Measurements from ENCODE around the gene FTSJ1.
"Not testable (repeated sequence)": the region's sequence is repeated elsewhere in the genome, so short reads cannot be mapped to it uniquely, and the experiment has no call there.

FTSJ1 gene

GRCh38 chrX:48504261-48504660 is 28.3 kb downstream of the FTSJ1 start:
- no peak for DNase-seq

DNA sequence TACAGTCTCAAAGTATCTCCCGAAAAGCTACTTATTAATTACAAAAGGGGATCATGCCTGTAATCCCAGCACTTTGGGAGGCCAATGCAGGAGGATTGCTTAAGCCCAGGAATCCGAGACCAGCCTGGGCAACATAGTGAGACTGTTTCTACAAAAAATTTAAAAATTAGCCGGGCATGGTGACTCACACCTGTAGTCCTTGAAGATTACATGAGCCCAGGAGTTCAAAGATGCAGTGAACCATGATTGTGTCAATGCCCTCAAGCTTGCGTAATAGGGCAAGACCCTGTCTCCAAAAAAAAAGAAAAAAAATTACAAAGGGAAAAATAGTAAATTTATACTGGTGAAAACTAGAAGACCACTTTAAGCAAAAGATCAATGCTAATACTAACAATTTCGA is 29.5 kb downstream of the FTSJ1 start:
- DNase-seq, result no peak

- DNase-seq, result no peak
Observed at GRCh38 chrX:48507246-48507645, 31.2 kb downstream of the FTSJ1 start.

DNA sequence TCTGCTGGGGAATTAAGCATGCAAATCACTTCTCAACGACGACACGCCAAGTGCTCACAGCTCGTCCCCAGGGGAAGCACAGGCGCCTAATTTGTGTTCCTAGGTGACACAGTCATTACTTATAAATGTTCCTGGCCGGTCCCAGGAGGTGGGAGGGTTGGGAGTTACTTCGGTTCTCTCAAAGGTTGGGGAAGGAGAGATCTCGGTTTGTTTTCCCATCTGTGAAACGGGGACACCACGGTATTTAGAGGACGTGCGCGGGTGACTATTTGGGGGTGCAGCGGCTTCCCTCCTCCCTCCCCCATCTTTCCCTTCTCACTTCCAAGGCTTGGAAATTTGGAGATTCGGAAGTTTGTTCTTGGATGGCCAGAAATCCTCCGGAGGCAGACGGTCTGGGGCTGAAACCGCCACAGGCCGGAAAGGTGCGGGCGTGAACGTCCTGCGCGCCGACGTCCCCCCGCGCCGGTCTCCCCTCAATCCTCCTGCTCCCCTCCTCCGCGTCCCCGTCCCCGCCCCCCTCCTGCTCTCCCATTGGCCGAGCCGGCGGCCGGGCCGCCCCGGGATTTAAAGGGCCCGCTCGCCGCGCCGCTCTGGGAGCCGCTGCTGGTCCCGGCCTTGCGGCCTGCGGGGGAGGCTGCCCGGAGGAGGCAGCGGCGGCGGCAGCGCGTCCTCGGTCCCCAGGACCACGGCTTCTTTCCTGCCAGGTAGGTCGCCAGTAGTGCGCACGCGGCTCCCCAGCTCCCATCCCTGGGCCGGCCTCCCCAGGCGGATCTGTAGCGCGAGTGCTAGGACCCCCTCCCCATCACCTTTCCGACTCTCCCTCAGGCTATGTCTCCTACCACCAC is 32.6 kb downstream of the FTSJ1 start, which contains the start of gene PORCN:
PORCN (plus strand) TSS at position 593 of the 845 bp plus-strand sequence. CDS start 829 bp downstream, outside the sequence.
- DNase-seq, result peak; percentile 77

- DNase-seq, result no peak
Observed at GRCh38 chrX:48509245-48509590, 33.2 kb downstream of the FTSJ1 start.

DNA sequence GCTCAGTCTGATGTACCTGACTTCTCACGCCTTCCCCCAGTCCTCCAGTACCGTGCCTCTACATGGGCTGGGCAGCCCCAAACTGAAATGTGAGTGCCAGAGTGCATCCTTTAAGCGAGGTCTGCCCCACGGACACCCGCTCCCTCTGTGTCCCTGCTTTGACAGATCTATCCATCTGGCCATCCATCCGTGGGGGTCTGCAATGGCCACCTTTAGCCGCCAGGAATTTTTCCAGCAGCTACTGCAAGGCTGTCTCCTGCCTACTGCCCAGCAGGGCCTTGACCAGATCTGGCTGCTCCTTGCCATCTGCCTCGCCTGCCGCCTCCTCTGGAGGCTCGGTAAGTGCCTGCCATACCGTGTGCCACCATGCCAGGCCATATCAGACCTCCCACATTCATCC is 33.6 kb downstream of the FTSJ1 start:
- no peak for DNase-seq

DNA sequence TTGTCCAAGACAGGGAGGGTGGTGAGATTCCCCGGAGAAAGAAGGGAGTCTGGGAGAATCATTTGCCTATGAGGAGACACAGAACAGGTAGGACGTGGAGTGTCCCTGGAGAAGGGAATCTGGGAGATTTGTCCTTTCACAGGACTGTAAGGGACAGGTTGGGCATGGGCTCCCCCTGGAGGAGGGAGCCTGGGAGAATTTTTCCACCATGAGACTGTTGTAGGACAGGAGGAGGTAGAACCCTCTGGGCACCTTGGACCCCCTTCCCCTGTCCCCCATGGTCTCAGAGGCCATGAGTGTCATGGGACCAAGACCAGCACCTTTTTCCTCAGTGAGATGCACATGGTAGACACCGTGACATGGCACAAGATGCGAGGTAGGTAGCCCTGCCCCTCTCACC is 35.6 kb downstream of the FTSJ1 start:
- no peak for DNase-seq

GRCh38 chrX:48512371-48512935 is 36.5 kb downstream of the FTSJ1 start:
- no peak for DNase-seq

DNA sequence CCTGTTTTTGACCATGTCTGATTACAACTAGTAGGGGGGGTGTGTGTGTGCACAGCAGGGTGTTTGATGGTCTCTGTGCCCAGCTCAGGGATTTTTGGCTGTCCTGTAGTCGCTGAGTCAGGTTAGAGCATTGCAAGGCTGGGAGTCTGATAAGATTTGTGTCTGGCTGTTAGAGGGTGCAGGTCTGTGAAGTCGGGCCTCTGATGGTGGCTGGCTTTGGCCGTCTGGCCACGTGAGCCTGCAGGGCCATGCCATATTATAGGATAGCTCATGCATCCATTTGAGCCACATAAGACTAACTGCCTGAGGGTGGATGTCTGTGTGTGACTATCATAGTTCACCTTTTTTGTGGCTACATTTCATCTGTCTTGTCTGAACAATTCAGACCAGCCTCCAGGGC is 37.7 kb downstream of the FTSJ1 start:
- DNase-seq, result no peak

DNA sequence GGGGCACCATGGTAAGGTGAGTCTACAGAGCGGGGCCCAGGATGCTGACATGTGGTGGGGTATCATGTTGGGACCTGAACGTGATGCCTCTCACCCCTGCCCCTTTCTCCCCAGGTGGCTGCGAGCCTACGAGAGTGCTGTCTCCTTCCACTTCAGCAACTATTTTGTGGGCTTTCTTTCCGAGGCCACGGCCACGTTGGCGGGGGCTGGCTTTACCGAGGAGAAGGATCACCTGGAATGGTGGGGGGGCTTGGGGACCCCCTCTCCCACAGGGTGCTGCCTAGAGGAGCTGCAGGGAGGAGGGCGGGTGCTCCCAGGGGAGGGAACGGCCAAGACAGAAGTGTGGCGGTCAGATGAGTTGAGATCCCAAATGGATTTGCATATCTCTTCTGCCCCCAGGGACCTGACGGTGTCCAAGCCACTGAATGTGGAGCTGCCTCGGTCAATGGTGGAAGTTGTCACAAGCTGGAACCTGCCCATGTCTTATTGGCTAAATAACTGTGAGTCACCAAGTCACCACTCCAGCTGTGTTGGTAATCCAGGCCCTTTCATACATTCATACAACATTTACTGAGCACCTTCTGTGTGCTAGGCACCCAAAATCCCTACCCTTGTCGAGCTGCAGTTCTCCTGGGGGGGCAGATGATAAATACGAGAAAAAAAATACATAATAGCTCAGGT is 38.3 kb downstream of the FTSJ1 start:
- no peak for DNase-seq

DNA sequence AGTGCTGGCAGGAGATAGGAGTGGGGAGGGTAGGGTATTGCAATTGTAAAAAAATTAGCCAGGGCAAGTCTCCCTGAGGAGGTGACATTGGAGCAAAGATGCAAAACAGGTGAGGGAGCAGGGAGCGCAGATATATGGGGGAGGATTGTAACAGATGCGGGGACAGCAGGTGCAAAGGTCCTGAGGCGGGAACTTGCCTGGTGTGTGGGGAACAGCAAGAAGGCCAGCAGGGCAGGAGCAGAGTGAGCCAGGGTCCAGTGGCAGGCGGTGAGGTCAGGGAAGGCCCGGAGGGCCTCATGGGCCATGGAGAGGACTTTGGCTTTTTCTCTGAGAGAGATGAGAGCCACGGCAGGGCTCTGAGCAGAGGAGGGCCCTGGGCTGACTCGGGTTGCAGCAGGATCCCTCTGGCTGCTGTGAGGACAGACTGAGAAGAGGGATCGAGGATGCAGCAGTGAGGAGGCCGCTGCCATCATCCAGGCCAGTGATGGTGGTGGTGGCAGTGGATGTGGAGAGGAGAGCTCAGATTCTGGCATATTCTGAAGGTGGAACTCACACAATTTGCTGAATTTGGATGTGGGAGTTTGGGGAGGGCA is 39.0 kb downstream of the FTSJ1 start:
- DNase-seq, result no peak

DNA sequence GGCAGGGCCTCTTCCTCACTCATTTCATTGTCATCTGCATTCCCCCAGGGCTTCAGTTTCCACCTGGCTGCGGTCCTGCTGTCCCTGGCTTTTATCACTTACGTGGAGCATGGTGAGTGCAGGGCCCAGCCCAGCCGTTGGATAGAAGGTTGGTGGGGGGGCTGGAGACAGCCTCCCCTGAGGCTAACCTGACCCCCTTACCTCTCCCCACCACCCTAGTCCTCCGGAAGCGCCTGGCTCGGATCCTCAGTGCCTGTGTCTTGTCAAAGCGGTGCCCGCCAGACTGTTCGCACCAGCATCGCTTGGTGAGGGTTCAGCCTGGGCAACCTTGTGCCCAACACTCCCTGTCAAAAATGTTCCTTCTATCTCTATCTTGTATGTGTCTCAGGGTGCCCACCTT is 39.8 kb downstream of the FTSJ1 start:
- DNase-seq, result no peak

DNA sequence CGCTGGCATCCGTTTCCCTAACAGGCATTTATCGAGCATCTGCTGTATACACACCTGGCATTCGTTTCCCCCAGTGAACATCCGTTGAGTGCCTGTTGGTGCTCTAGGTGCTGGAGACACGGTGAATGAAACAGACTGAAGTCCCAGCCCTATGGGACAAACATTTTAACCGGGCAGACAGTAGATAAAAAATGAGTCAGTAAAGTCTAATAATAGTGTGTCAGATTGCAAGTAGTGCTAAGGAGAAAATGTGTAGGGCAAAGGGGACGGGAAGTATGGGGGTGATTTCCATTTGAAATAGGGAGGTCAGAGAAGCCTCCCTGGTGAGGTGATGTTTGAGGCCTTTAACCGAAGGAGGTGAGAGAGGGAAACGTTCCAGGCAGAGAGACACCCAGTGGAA is 40.3 kb downstream of the FTSJ1 start:
- no peak for DNase-seq

- DNase-seq, result no peak
Observed at GRCh38 chrX:48516987-48517386, 41.0 kb downstream of the FTSJ1 start.

- DNase-seq, result not testable (repeated sequence)
Observed at GRCh38 chrX:48519481-48519880, 43.5 kb downstream of the FTSJ1 start.

DNA sequence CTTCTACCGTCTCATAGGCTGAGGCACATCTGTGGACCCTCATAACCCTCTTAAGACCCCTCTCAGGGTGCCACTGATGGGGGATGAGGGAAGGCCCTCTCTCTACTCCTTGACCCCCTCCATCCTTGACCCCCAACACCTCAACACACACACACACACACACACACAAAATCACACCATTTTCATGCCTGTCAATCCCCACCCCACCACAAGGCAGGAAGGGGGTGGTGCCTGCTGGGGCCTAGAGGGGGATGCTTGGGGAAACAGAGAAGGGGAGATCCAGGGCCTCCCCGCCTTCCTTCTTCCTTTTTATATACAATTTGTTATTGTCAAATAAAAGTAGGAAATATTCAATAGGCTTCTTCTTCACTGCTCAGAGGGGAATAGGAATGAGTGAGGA is 44.5 kb downstream of the FTSJ1 start:
- DNase-seq, result no peak

- no peak for DNase-seq
Observed at GRCh38 chrX:48520976-48521352, 45.0 kb downstream of the FTSJ1 start.

DNA sequence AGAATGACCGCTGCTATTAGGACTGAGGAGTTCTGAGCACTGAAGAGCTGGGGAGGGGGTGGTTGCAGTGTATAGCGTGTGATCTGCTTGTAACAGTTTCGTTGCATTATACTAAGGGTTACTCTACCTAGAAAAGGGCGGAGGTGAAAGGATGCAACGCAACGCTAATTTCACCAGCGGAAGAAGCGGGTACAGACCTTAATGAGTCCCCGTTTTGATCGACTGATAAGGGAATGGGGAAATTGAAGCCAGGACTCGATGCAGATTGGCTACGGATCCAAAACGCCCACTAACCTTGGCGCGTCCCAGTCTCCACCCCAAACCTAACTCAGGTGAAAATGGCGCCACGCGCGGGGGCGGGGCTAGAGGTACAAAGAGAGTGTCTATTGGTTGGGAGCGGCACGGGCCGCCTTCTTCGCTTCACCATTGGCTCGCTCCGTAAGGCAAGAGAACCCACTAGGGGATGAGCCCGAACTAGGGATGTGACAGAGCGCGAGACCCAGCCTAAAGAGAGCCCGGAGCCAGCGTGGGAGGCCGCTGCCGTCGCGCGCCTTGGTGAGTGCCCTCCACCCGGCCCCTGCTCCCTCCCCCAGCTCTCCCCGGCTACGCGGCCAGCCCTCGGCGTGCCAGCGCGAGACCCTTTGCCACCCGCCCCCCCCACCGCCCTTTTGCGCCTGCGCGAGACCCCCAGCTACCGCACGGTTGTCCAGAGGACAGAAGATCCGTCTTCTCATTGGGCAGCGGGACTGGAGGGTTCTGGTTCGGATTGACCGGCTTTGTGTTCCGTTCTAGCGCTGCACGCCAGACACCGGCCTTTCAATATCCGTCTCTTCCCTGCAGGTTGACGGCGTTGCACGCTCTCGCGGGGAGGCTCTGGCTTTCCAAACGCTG is 45.6 kb downstream of the FTSJ1 start, which contains the start of gene EBP:
EBP (plus strand) TSS at position 456 of the 891 bp plus-strand sequence. CDS start 1,964 bp downstream, outside the sequence.
- peak; percentile 96 for DNase-seq

DNA sequence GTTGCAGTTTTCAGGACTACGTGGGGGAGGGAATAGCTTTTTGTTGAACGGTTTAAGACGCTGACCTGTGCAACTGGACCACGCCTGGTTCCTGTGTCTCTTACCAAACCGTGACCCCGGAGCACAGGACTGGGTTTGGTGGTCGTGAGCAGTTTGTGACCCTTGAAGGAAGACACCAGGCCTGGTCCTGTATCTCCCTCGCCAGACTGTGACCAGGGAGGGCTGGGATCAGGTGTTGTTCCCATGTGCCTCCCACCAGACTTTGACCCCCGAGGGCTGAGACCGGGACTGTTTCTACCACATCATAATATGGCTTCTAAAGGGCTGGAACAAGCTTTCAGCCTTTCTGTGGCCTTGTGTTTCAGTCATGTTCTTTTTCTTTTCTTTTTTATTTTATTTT is 46.3 kb downstream of the FTSJ1 start:
- DNase-seq, result no peak

- DNase-seq, result no peak
Observed at GRCh38 chrX:48523682-48524081, 47.7 kb downstream of the FTSJ1 start.

GRCh38 chrX:48525853-48526252 is 49.9 kb downstream of the FTSJ1 start:
- not testable (repeated sequence) for DNase-seq

DNA sequence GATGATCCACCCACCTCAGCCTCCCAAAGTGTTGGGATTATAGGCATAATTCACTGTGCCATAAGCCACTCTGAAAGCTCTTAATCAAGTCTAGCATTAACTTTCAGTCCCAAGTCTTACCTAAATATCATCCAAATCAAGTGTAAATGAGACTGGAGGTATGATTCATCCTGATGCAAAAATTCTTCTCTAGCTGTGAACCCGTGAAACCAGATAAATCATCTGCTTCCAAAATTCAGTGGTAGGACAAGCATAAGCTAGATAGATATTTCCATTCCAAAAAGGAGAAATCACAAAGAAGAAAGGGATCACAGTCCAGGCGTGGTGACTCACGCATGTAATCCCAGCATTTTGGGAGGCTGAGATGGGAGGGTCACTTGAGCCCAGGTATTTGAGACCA is 54.7 kb downstream of the FTSJ1 start:
- DNase-seq, result no peak

Data from stimulated activated CD4-positive, alpha-beta T cell treated with anti-CD3 and anti-CD28 coated beads, Interleukin-1b, Interleukin-23, amount 100 ng/mL, for 48 hours (primary cell).